ENCODE results near the gene TRIM41.

TRIM41 gene

GRCh38 chr5:181236954-181237641 is 14.0 kb downstream of the TRIM41 start:
- H3K4me1 ChIP-seq (ENCODE audit: insufficient read depth, low read length, severe bottlenecking), result peaks cover 27% of the 10 kb centered on the region
- H3F3A ChIP-seq (ENCODE audit: insufficient read depth, low read length), result peaks cover 28% of the 10 kb centered on the region
- no peaks in the 10 kb centered on the region for H3K9me3 ChIP-seq (ENCODE audit: low read length)
- peaks cover 8% of the 10 kb centered on the region for H3K79me2 ChIP-seq (ENCODE audit: insufficient read depth, low read length)
- no peaks in the 10 kb centered on the region for H3K9me2 ChIP-seq (ENCODE audit: low read depth, low read length)
- H3K4me2 ChIP-seq (ENCODE audit: low read length), result no peak overlapping the region
- no peak overlapping the region for H3K27ac ChIP-seq (ENCODE audit: low read depth, low read length, poor library complexity, severe bottlenecking)
- TF ChIP-seq, protein P1, sequence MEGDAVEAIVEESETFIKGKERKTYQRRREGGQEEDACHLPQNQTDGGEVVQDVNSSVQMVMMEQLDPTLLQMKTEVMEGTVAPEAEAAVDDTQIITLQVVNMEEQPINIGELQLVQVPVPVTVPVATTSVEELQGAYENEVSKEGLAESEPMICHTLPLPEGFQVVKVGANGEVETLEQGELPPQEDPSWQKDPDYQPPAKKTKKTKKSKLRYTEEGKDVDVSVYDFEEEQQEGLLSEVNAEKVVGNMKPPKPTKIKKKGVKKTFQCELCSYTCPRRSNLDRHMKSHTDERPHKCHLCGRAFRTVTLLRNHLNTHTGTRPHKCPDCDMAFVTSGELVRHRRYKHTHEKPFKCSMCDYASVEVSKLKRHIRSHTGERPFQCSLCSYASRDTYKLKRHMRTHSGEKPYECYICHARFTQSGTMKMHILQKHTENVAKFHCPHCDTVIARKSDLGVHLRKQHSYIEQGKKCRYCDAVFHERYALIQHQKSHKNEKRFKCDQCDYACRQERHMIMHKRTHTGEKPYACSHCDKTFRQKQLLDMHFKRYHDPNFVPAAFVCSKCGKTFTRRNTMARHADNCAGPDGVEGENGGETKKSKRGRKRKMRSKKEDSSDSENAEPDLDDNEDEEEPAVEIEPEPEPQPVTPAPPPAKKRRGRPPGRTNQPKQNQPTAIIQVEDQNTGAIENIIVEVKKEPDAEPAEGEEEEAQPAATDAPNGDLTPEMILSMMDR (IDR thresholded peaks at IDR 0.05; ENCODE audit: low read length), result no peak
- no peak for TF ChIP-seq EZH2 (IDR thresholded peaks at IDR 0.05; ENCODE audit: borderline replicate concordance, low read length)
- H3K36me3 ChIP-seq (ENCODE audit: insufficient read depth, low read length), result peaks cover 93% of the 10 kb centered on the region
- no peaks in the 10 kb centered on the region for H3K27me3 ChIP-seq (ENCODE audit: insufficient read depth, low read length)
- no peaks in the 10 kb centered on the region for H4K20me1 ChIP-seq (ENCODE audit: insufficient read depth, low read length)
- no peak overlapping the region for H2AFZ ChIP-seq (ENCODE audit: low read length)
- no peak overlapping the region for H3K4me3 ChIP-seq (ENCODE audit: low read depth, low read length, poor library complexity, severe bottlenecking)
- no peak overlapping the region for H3K9ac ChIP-seq (ENCODE audit: low read length)

- Histone ChIP-seq H3K79me2 (ENCODE audit: insufficient read depth, low read length) (peaks cover 16% of the 10 kb centered on the region), H3K4me3 (ENCODE audit: low read depth, low read length, poor library complexity, severe bottlenecking) (no peak overlapping the region), H4K20me1 (ENCODE audit: insufficient read depth, low read length) (no peaks in the 10 kb centered on the region), H3K9me3 (ENCODE audit: low read length) (no peaks in the 10 kb centered on the region), H3K27me3 (ENCODE audit: insufficient read depth, low read length) (no peaks in the 10 kb centered on the region), H3K27ac (ENCODE audit: low read depth, low read length, poor library complexity, severe bottlenecking) (no peak overlapping the region), H3F3A (ENCODE audit: insufficient read depth, low read length) (peaks cover 26% of the 10 kb centered on the region), H3K9me2 (ENCODE audit: low read depth, low read length) (no peaks in the 10 kb centered on the region), H3K4me2 (ENCODE audit: low read length) (no peak overlapping the region), H3K4me1 (ENCODE audit: insufficient read depth, low read length, severe bottlenecking) (peaks cover 32% of the 10 kb centered on the region), H3K36me3 (ENCODE audit: insufficient read depth, low read length) (peaks cover 94% of the 10 kb centered on the region), H3K9ac (ENCODE audit: low read length) (no peak overlapping the region), H2AFZ (ENCODE audit: low read length) (no peak overlapping the region)
- TF ChIP-seq, protein P1 (IDR thresholded peaks at IDR 0.05; ENCODE audit: low read length), result no peak
- no peak for TF ChIP-seq EZH2 (IDR thresholded peaks at IDR 0.05; ENCODE audit: borderline replicate concordance, low read length)
These were observed 14.8 kb downstream of the TRIM41 start for GRCh38 chr5:181237729-181238385.

DNA sequence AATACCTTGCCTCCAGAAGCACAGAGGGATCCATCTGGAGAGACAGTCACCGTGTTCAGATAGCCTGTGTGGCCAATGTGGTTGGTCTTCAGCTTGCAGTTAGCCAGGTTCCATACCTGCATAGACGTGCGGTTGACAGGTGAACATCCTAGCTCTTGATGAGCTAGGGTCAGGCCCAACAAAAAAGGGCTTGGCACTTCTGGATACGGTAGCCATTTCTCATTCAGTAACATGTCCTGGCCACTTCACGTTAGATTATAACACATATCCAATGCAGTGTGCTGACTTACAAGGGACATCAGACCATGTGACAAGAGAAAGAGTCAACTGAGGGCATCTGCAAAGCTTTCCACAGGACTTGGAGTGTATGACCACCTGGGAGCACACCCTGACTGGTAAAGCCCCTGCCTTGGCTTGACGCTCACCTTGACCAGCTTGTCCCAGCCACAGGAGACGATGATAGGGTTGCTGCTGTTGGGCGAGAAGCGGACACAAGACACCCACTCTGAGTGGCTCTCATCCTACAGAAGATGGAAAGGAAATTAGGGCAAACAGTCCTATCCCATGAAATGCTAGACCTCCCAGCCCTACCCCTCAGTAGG is 16.1 kb downstream of the TRIM41 start:
- Histone ChIP-seq H2AFZ (ENCODE audit: low read length) (no peak overlapping the region), H3K9me2 (ENCODE audit: low read depth, low read length) (no peaks in the 10 kb centered on the region), H3K4me1 (ENCODE audit: insufficient read depth, low read length, severe bottlenecking) (peaks cover 33% of the 10 kb centered on the region), H3F3A (ENCODE audit: insufficient read depth, low read length) (peaks cover 20% of the 10 kb centered on the region), H3K9ac (ENCODE audit: low read length) (no peak overlapping the region), H3K79me2 (ENCODE audit: insufficient read depth, low read length) (peaks cover 24% of the 10 kb centered on the region), H3K9me3 (ENCODE audit: low read length) (no peaks in the 10 kb centered on the region), H3K27me3 (ENCODE audit: insufficient read depth, low read length) (no peaks in the 10 kb centered on the region), H4K20me1 (ENCODE audit: insufficient read depth, low read length) (no peaks in the 10 kb centered on the region), H3K4me3 (ENCODE audit: low read depth, low read length, poor library complexity, severe bottlenecking) (no peak overlapping the region), H3K27ac (ENCODE audit: low read depth, low read length, poor library complexity, severe bottlenecking) (no peak overlapping the region), H3K36me3 (ENCODE audit: insufficient read depth, low read length) (peaks cover 91% of the 10 kb centered on the region), H3K4me2 (ENCODE audit: low read length) (no peak overlapping the region)
- TF ChIP-seq EZH2 (IDR thresholded peaks at IDR 0.05; ENCODE audit: borderline replicate concordance, low read length), result no peak
- TF ChIP-seq, protein P1 (IDR thresholded peaks at IDR 0.05; ENCODE audit: low read length), result no peak

Data from OCI-LY1 (cell line).